ENCODE data around the gene LIPE.

The LIPE gene

GRCh38 chr19:42445948-42446347 lies 18.8 kb upstream of the LIPE start:
- no peak for DNase-seq

GRCh38 chr19:42443944-42444398 lies 16.8 kb upstream of the LIPE start:
- DNase-seq, result no peak

DNA sequence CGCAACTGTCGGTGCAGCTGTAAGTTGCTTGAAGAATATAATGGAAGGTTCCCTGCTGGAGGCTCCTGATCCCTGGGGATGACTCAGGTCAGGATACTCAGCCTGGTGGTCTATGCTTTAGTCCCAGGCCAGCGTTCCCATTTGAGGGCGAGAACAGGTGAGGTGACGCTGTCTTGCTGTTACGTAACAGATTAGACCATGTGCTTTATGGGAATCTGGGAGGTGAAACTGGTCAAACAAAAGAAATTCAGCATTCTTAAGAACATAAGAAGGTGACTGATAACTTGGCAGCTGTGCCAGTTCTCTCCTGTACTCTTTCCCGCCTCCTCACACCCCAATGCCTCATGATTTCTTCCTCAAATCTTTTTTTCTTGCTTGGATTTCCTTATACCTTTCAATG lies 15.6 kb upstream of the LIPE start, which contains the start of gene CXCL17:
Gene CXCL17, minus strand, starts transcription at position 114 of the 400 bp plus-strand sequence. CDS start 114 bp downstream, outside the sequence.
- no peak for DNase-seq

DNA sequence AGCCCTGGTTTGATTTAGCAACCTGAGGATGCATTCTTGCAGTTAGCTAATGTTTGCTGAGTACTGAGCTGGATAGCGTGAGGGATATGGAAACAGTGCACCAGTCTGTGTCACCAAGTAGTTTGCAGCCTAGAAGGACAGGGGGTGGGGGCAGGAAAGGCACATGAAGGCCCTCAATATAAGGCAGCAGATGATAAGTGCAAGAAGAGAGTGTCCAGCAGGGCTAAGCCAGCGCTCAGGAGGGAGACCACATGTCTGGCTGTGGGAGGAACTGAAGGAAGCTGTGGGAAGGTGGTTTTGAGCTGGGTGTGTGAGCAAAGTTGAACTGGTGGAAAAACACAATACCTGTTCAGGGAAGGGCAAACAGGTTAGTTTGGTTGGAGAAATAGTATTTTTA lies 13.9 kb upstream of the LIPE start:
- DNase-seq, result no peak

DNA sequence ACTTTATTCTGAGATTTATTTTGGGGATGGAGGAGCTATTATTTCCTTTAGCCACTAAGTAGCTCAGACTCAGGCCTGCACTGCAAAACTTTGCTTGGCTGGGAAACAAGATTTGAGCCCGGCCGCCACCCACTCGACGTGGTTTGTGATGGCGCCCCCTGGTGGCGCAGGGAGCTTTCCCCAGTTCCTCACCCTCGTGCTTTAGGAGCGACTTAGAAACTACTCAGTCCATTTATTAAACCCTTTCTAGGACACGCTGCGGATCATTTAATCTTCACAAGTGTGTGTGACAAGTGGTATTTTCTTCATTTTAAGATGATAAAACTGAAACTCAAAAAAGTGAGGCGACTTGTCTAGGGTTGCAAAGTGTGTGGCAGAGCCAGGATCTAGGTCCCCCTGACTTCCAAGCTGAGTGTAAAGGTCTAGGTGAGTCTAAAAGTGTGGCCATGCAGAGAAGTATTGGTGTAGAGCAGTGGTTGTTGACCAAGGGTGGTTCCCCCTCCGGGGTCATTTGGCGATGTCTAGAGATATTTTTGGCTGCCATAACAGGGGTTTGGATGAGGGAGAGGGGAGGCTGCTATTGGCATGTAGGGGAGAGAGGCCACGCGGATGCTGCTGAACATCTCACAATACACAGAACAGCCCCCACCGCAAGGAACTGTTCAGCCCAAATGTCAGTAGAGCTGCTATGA lies 13.3 kb upstream of the LIPE start:
- peak; percentile 58 for DNase-seq

DNA sequence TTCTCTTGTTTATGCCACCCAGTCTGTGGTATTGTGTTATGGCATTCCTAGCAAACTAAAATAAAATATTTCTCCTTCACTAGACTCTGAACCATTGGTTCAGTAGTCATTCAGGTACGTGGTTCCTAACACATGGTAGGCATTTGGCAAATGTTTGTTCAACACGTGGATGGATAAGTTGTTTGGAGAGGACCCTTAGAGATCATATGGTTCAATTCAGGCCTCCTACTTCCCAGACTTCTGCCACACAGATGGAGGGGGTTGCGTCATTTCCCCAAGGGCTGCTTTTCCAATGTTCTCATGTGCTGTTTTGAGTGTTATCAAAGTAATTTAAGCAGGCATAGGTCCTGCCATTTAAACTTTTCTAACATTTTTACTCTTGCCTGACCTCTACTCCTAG lies 8.8 kb upstream of the LIPE start:
- no peak for DNase-seq

DNA sequence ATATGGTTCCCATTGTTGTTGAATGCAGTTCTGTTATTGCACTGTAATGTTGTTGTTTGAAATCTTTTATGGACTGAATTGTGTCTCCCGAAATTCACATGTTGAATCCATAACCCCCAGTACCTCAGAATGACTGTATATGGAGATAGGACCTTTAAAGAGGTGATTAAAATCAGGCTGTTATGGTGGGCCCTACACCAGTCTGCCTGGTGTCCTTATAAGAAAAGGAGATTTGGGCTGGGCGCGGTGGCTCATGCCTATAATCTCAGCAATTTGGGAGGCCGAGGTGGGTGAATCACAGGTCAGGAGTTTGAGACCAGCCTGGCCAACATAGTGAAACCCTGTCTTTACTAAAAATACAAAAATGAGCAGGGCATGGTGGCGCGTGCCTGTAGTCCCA lies 8.1 kb upstream of the LIPE start:
- DNase-seq, result no peak

DNA sequence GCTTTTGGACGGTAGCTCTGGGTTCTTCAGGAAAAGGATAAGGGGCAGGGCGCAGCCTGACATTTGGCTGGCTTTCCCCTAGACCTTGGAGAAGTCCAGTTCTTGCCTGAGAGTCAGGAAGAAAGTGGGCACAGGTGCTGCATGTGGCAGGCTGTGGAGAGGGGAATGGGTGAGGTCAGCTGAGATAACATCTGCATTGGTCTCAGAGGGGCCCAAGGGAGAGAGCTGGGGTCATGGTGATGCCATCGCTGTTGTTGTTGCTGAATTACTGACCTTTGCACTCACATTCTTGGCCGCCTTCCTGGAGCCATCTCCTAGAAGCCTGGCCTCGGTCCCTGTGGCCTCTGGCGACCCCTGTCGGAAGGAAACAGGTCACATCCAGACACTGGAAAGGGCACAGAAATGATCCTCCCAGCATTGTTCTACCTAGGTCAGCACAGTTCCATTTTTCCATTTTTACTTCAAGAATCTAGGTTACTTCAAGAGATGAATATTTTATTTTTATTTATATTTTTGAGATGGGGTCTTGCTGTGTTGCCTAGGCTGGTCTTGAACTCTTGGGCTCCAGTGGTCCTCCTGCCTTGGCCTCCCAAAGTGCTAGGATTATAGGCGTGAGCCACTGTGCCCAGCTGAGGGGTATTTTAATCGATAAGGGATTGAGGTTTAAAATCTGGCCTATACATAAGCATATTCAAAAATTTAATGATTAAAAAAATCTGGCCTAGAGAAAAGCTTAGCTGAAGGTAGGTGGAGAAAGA lies 6.5 kb upstream of the LIPE start:
- peak; percentile 73 for DNase-seq

DNA sequence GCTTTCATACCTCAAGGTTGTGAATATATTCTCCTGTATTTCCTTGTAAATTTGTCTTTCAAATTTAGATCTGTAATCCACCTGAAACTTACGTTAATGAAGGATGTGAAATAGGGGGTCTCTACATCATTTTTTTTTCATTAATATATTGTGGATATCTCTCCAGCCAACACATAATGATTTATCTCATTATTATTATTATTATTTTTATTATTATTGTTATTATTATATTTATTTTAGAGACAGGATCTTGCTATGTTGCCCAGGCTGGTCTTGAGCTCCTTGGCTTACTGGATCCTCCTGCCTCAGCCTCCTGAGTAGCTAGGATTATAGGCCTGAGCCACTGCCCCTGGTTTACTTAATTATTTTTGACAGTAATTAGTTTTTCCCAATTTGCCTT lies 4.3 kb upstream of the LIPE start:
- DNase-seq, result no peak

- no peak for DNase-seq
Measured at GRCh38 chr19:42428676-42429075, 1.5 kb upstream of the LIPE start.

DNA sequence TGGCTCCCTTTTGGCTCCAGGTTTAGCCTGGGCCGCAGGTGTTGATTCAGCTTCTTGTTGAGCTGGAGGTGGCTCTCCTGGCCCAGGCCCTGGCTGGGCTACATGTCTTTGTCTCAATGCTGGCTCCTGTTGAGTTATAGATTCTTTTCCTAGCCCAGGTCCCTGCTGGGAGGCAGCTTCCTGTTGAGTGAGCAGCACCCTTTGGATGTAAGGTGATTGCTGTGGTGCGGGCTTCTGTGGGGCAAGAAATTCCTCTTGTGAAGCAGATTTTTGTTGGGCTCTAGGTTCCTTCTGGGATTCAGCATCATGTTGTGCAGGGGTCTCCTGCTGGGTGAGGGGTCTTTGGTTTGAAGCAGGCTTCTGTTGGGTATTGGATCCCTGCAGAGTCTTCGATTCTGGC lies 545 bp downstream of the LIPE start:
- no peak for DNase-seq

DNA sequence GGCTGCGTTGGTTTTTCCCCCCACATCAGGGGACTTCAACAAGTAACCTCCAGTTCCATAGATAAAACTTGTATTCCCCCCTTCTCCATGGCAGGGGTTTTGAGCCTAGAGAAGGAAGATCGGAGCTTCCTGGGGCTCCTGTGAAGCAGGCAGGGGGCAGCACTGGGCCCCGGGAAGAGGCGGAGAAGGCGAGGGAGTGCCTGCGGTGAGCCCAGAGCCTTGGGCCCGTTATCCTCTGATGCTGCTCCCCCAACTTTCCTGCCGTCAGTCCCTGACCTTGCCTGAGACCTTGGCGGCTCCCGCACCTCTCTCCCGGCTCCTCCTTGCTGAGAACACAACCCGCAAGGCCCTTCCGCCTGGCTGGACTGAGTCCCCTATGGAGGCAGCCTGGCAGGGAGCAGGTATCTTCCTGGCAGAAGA lies 2.5 kb downstream of the LIPE start:
- no peak for DNase-seq

GRCh38 chr19:42424345-42424707 lies 2.9 kb downstream of the LIPE start:
- no peak for DNase-seq

DNA sequence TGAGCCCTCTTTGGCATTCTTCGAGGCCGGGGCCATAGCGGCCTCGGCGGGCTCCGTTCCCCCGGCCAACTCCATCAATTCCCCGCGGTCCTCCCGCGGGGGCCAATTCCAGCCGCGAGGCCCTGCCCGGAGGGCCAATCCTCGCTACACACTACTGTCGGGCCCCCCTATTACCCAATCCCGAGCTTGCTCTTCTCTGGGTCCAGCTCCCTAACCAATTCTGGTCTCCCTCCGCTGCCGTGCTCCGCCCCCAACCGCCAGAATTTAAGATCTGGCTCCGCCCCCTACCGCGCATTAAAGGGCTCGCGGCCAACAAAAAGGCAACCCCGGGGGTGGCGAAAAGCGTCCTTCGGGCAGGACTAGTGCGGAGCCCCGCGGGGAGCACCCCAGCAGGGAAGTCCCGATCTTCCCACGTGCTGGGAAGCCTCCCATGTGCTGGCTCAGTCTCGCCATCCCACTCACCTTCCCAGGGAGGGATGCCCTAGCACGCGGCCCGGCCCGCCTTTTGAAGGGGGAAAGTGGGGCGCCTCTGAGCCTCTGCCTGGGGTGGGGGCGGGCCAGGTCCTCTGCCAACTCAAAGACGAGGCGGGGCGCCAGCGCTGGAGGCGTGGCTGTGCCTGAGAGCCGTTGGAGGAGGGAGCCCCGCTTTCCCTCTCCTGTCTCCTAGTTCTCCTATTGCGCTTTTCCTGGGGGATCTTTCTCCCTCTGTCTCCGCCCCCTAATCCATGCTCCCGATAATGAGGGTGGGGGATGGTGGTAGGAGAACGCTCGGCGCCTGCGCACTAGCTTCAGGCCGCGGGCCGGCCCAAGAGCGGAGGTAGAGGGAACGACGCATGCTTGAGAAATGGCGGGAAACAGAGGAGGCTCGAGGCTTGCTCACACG lies 3.5 kb downstream of the LIPE start:
- DNase-seq, result peak; percentile 97

DNA sequence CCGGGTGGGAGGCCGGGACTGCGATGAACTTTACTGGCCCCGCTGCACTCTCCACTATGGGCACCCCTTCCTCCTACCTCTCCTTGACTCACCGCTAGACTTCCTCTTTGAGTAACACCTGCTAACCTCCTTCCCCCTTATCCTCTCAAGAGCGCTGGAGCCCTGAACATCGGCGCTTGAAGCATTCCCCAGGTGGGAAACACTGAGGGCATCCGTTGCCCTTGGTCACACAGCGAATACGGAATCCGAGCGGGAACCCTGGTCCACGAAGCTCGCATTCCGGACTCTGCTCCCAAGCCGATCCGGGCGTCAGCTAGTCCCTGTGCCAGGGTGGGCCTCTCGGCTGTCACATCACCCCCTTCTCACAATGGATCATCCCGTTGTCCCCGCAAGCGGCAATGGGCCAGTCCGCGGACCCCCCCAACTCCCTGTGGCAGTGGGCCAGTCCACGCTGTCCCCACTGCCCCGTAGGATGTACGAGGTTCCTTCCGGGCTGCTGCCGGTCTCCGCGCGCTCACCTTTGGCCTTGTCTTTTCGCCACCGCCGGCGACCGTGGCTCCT lies 4.2 kb downstream of the LIPE start:
- peak; percentile 96 for DNase-seq

GRCh38 chr19:42422092-42422900 lies 4.9 kb downstream of the LIPE start:
- no peak for DNase-seq

DNA sequence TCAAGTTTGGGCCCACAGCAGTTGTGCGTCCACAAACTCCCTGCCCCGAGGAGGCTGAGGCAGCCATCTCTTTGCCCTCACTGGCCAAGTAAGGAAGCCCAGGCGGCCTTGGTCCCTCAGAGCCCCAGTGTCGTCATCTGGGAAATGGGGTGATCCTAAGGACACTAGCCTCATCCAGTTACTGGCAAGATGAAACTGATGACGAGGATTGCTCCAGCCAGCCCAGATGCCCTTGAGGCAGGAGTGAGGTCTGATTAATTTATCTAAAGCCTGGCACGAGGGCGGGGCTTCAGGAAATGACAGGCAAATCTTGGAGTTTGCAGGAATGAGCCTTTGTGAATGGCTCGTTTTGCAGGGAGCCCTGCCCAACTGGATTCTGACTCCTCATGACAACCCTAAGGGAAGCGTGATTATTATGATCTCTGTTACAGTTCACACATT lies 5.6 kb downstream of the LIPE start:
- no peak for DNase-seq

GRCh38 chr19:42421101-42421500 lies 6.1 kb downstream of the LIPE start:
- DNase-seq, result no peak

DNA sequence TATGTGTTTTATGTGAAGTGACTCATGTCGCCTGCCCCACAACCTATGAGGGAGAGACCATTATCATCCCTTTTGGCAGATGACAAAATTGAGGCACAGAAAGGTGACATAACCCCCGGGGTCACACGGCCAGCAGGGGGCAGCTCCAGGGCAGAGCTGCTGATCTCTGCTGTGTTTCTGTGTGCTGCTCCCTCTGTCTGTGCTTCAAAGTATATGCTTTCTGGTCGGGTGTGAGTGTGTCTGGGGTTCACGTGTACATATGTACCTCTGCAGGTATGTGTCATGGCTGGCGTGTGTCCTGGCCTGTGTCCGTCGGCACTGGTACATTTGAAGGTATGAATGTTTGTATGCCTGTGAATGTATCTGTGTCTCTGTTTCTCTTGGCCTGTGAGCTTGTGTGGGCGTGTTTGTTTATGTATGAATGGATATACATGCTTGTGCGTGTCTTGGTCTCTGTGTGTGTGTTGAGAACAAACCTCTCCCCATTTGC lies 7.1 kb downstream of the LIPE start:
- no peak for DNase-seq

GRCh38 chr19:42419309-42419708 lies 7.9 kb downstream of the LIPE start:
- no peak for DNase-seq

DNA sequence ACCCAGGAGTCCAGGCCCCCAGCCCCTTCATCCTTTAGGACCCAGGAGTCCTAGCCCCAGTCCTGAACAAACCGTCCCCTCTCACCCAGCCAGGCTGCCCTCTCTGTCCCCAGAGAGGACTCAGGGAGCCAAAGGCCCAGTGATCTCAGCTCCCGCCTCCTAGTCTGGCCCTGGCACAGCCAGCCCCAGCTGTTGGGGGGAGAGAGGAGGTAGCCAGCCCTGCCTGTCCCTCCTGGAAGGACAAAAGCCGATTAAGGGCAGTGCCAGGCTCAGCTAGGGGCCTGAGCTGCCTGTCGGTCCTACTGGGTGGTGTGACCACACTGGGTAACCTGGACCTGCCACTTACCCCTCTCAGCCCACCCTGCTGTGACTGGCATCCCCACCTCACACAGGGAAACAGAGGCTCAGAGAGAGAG lies 14.5 kb downstream of the LIPE start:
- DNase-seq, result no peak

- DNase-seq, result no peak
Measured at GRCh38 chr19:42412227-42412626, 15.0 kb downstream of the LIPE start.
